Gastrocnemius medialis (tissue), 4 donors: ENCODE results near the gene NPIPB4. TPM values are rescaled to one million over a fixed set of nuclear protein-coding genes. Genes with fewer than 3 reads are reported as not detected.

Experiments
- total RNA-seq, 4 donors: library from RNA; depleted of rRNA; stranded (reverse); fragments of >200 nt; gene quantifications; one replicate each; pipeline versions ENCODE4 v1.1.0 to v1.2.3, GENCODE V29; 2016

Gene NPIPB4
- total RNA-seq, 4 donors from 2014 or later = 5.6 to 45.9 (median 15.6) TPM

Other genes starting within 250 kb of the NPIPB4 start
- gene IGSF6, start 205.1 kb downstream of the NPIPB4 start, total RNA-seq = under 1 TPM; 0.10 to 0.60 (median 0.39) TPM
- gene OTOA, start 193.8 kb downstream of the NPIPB4 start, total RNA-seq = 1 to 10 TPM in 1 of 4 donors, not detected in 3; 1.6 TPM
- gene UQCRC2, start 95.6 kb upstream of the NPIPB4 start, total RNA-seq = 100 to 1,000 TPM; 204 to 335 (median 276) TPM
- not detected for gene PDZD9, start 143.4 kb upstream of the NPIPB4 start, total RNA-seq
- 10 to 100 TPM; 12.6 to 17.6 (median 13.9) TPM for gene MOSMO, start 150.4 kb upstream of the NPIPB4 start, total RNA-seq
- not detected for gene VWA3A, start 234.8 kb upstream of the NPIPB4 start, total RNA-seq